Measurements from ENCODE around the gene OCEL1. TPM values are rescaled to one million over a fixed set of nuclear protein-coding genes. Genes with fewer than 3 reads are reported as not detected.

The OCEL1 gene
- total and polyA plus RNA-seq, 10 of the 15 experiments (the other 5 are each of a cell fraction or from before 2014, with no cell fraction given) = 2.8 to 18.2 (median 7.4) TPM

- no peaks in the 10 kb centered on the region for H3K27me3 ChIP-seq (replicated peaks in 1 of 2; ENCODE audit: control insufficient read depth in 2 of 2, insufficient read depth in 2 of 2, low read length in 1 of 2)
- TF ChIP-seq RAD21 (IDR thresholded peaks at IDR 0.05; ENCODE audit: insufficient read depth, low read depth, low read length) = no peak
- TF ChIP-seq SKIL (IDR thresholded peaks at IDR 0.05; ENCODE audit: low read depth, poor library complexity, severe bottlenecking) = no peak
- TF ChIP-seq PRDM15 (CRISPR knock-in tag; IDR thresholded peaks at IDR 0.05) = no peak
- TF ChIP-seq SREBF2 (IDR thresholded peaks at IDR 0.05; ENCODE audit: low read length) = no peak
- TF ChIP-seq ATF7 (IDR thresholded peaks at IDR 0.05; ENCODE audit: low read depth) = no peak
- no peak for TF ChIP-seq CBX3 (IDR thresholded peaks at IDR 0.05; ENCODE audit: borderline replicate concordance, low read depth)
- TF ChIP-seq ZNF24 (IDR thresholded peaks at IDR 0.05) = no peak
- TF ChIP-seq JUNB (IDR thresholded peaks at IDR 0.05) = no peak
- no peak for TF ChIP-seq ZSCAN29 (IDR thresholded peaks at IDR 0.05)
- no peak for TF ChIP-seq ZBED1 (IDR thresholded peaks at IDR 0.05; ENCODE audit: borderline replicate concordance)
- TF ChIP-seq HDAC6 (IDR thresholded peaks at IDR 0.05; ENCODE audit: unreplicated experiment) = no peak
- TF ChIP-seq RAD51 (IDR thresholded peaks at IDR 0.05) = no peak
- no peak for TF ChIP-seq KAT2A (conservative IDR thresholded peaks at IDR 0.05; ENCODE audit: control insufficient read depth, low read depth, low read length)
- no peak for TF ChIP-seq RELB (IDR thresholded peaks at IDR 0.05; ENCODE audit: low read depth)
- no peak for TF ChIP-seq NBN (IDR thresholded peaks at IDR 0.05)
- H3K27ac ChIP-seq (ENCODE audit: control insufficient read depth, insufficient read depth) = no peak overlapping the region
- H3K4me1 ChIP-seq (ENCODE audit: control insufficient read depth, insufficient read depth, low read length) = peaks cover 14% of the 10 kb centered on the region
- H3K4me2 ChIP-seq (ENCODE audit: control insufficient read depth, insufficient read depth) = no peak overlapping the region
- ATAC-seq (no peak), FAIRE-seq (no peak), DNase-seq (ENCODE audit: low read depth, low spot score) (no peak)
- no peak overlapping the region for H3K9ac ChIP-seq (ENCODE audit: control insufficient read depth, insufficient read depth, low read length)
- ChIA-PET SMC1A (ENCODE audit: uncharacterized antibody, unreplicated experiment) (interaction anchor here (1.5 to 5.0 kb wide), 2 partner anchors 18 to 190 kb away, joined by 7 to 43 read pairs; partner anchors contain the start of gene ANKLE1), CTCF (interaction anchor here (0.9 to 10.5 kb wide), 5 partner anchors 9 to 29 kb away, joined by 3 to 120 read pairs (median 5); partner anchors contain the start of gene ANKLE1), POLR2A (no interaction called here), RAD21 (ENCODE audit: unreplicated experiment) (interaction anchor here (0.6 to 1.3 kb wide), 3 partner anchors 17 to 19 kb away, joined by 3 to 6 read pairs (median 5); no protein-coding TSS in a partner anchor)
- no peaks in the 10 kb centered on the region for H3K9me3 ChIP-seq (replicated peaks; ENCODE audit: control insufficient read depth, insufficient read depth, low read length)
- no peak overlapping the region for H2AFZ ChIP-seq (ENCODE audit: control insufficient read depth, low read depth, low read length)
- H3K79me2 ChIP-seq (ENCODE audit: control insufficient read depth, insufficient read depth, low read length) = peaks cover 12% of the 10 kb centered on the region
- no peaks in the 10 kb centered on the region for H4K20me1 ChIP-seq (ENCODE audit: control insufficient read depth, insufficient read depth)
- BruUV-seq (replicated peaks) = no TSS peak
- H3K36me3 ChIP-seq (ENCODE audit: control insufficient read depth in 2 of 2, insufficient read depth in 2 of 2, low read length in 1 of 2) = 0 out of 4 replicates have a peak, but pooled peaks cover 0 to 1% of the 10 kb centered on the region in 2 experiments
- in situ Hi-C loops (cut with MboI) (no loop called here), intact Hi-C loops (cut with micrococcal nuclease; ENCODE audit: unreplicated experiment) (loop anchor here (5.0 to 10.0 kb wide), 2 partner anchors 197 to 489 kb away; no protein-coding TSS in a partner anchor)
- 86% methylated on average over 23 of the region's 23 CpGs for WGBS (ENCODE audit: insufficient coverage, insufficient replicate concordance, low lambda C conversion rate, missing lambda C conversion rate)
- H3K4me3 ChIP-seq = no peak overlapping the region
Measured at GRCh38 chr19:17263712-17264640, 38.0 kb downstream of the OCEL1 start.
